ENCODE data around the gene AUTS2. TPM values are rescaled to one million over a fixed set of nuclear protein-coding genes. Genes with fewer than 3 reads are reported as not detected.

The AUTS2 gene
- total and polyA plus RNA-seq, 4 donors = 4.9 to 24.4 (median 7.0) TPM

DNA sequence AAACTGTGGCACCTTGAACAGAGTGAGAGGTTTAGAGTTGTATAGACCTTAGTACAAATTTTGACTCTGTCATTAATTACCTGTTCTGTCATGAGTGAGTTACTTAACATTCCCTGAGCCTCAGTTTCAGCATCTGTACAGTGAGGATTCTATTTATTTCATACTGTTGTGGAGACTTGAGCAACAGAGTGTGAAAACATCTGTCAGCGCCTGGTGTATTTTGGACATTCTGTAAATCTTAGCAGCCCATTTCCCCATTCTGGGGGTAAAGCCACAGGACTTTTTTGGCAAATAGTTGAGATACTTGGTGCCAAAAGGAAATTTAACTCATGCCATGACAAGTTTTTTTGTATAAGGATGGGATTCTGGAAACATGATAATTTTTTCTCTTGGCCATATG lies 94.8 kb downstream of the AUTS2 start:
- WGBS = 98% methylated on average over 1 of the region's 1 CpG

GRCh38 chr7:69696054-69696591 lies 97.8 kb downstream of the AUTS2 start:
- no peaks in the 10 kb centered on the region for H3K9me3 ChIP-seq (ENCODE audit: control insufficient read depth in 4 of 4, low read length in 3 of 4)
- no peak overlapping the region for H3K4me3 ChIP-seq (ENCODE audit: low read depth in 1 of 3, low read length in 3 of 3)
- H3K36me3 ChIP-seq (ENCODE audit: control insufficient read depth in 4 of 4, insufficient read depth in 3 of 4, low read depth in 1 of 4, low read length in 3 of 4) = no peaks in the 10 kb centered on the region
- DNase-seq (ENCODE audit: low spot score) = no peak
- H3K27me3 ChIP-seq (ENCODE audit: control insufficient read depth in 4 of 4, insufficient read depth in 4 of 4, low read length in 3 of 4) = peaks cover 0 to 8% (median 0%) of the 10 kb centered on the region in 4 donors
- peaks cover 0 to 9% (median 0%) of the 10 kb centered on the region in 4 donors for H3K4me1 ChIP-seq (ENCODE audit: control insufficient read depth in 4 of 4, insufficient read depth in 4 of 4, low read length in 3 of 4)
- WGBS = 76% methylated on average over 7 of the region's 7 CpGs
- no peak overlapping the region for H3K9ac ChIP-seq (ENCODE audit: low read depth in 1 of 2, low read length in 2 of 2)
- no peak overlapping the region for H3K27ac ChIP-seq (ENCODE audit: low read depth in 1 of 2, low read length in 2 of 2)
- TF ChIP-seq GABPA (IDR thresholded peaks at IDR 0.05 in 1 of 2, conservative IDR thresholded peaks at IDR 0.05 in 1 of 2) (no peak), JUND (IDR thresholded peaks at IDR 0.05) (no peak), FOXA2 (IDR thresholded peaks at IDR 0.05) (no peak), CTCF (IDR thresholded peaks at IDR 0.05; ENCODE audit: low read depth, low read length, missing input control) (no peak), TAF1 (conservative IDR thresholded peaks at IDR 0.05) (no peak), EGR1 (IDR thresholded peaks at IDR 0.05; ENCODE audit: low read depth in 2 of 2) (no peak), SP1 (IDR thresholded peaks at IDR 0.05) (no peak), FOXA1 (IDR thresholded peaks at IDR 0.05) (no peak)
- TF ChIP-seq, protein P1, sequence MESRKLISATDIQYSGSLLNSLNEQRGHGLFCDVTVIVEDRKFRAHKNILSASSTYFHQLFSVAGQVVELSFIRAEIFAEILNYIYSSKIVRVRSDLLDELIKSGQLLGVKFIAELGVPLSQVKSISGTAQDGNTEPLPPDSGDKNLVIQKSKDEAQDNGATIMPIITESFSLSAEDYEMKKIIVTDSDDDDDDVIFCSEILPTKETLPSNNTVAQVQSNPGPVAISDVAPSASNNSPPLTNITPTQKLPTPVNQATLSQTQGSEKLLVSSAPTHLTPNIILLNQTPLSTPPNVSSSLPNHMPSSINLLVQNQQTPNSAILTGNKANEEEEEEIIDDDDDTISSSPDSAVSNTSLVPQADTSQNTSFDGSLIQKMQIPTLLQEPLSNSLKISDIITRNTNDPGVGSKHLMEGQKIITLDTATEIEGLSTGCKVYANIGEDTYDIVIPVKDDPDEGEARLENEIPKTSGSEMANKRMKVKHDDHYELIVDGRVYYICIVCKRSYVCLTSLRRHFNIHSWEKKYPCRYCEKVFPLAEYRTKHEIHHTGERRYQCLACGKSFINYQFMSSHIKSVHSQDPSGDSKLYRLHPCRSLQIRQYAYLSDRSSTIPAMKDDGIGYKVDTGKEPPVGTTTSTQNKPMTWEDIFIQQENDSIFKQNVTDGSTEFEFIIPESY (IDR thresholded peaks at IDR 0.05) = no peak
- TF ChIP-seq, protein P2, sequence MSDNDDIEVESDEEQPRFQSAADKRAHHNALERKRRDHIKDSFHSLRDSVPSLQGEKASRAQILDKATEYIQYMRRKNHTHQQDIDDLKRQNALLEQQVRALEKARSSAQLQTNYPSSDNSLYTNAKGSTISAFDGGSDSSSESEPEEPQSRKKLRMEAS (IDR thresholded peaks at IDR 0.05) = no peak

More for the DNA sequence above, 94.8 kb downstream of the AUTS2 start:
- no peak for TF ChIP-seq GABPA (IDR thresholded peaks at IDR 0.05 in 1 of 2, conservative IDR thresholded peaks at IDR 0.05 in 1 of 2)
- TF ChIP-seq HNF4A (conservative IDR thresholded peaks at IDR 0.05) = no peak
- TF ChIP-seq YY1 (IDR thresholded peaks at IDR 0.05) = no peak
- no peak for TF ChIP-seq FOXA2 (IDR thresholded peaks at IDR 0.05)
- TF ChIP-seq RXRA (IDR thresholded peaks at IDR 0.05) = no peak
- TF ChIP-seq EGR1 (IDR thresholded peaks at IDR 0.05; ENCODE audit: low read depth in 2 of 2) = no peak
- no peak for TF ChIP-seq HNF4G (IDR thresholded peaks at IDR 0.05)
- no peak for TF ChIP-seq SP1 (IDR thresholded peaks at IDR 0.05)
- TF ChIP-seq, protein P2 (IDR thresholded peaks at IDR 0.05) = no peak
- no peak for TF ChIP-seq TAF1 (conservative IDR thresholded peaks at IDR 0.05)
- TF ChIP-seq, protein P3, sequence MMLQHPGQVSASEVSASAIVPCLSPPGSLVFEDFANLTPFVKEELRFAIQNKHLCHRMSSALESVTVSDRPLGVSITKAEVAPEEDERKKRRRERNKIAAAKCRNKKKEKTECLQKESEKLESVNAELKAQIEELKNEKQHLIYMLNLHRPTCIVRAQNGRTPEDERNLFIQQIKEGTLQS (IDR thresholded peaks at IDR 0.05) = no peak
- no peak for TF ChIP-seq RAD21 (IDR thresholded peaks at IDR 0.05)
- TF ChIP-seq, protein P1 (IDR thresholded peaks at IDR 0.05) = no peak
- TF ChIP-seq FOXA1 (IDR thresholded peaks at IDR 0.05) = no peak
- no peak for TF ChIP-seq CTCF (IDR thresholded peaks at IDR 0.05; ENCODE audit: low read depth, low read length, missing input control)
- no peak for TF ChIP-seq JUND (IDR thresholded peaks at IDR 0.05)
- no peak for TF ChIP-seq NR2F2 (IDR thresholded peaks at IDR 0.05)
- no peak for DNase-seq (ENCODE audit: low spot score)
- Histone ChIP-seq H3K4me1 (ENCODE audit: control insufficient read depth in 4 of 4, insufficient read depth in 4 of 4, low read length in 3 of 4) (peaks cover 0 to 3% (median 0%) of the 10 kb centered on the region in 4 donors), H3K4me3 (ENCODE audit: low read depth in 1 of 3, low read length in 3 of 3) (no peak overlapping the region), H3K27ac (ENCODE audit: low read depth in 1 of 2, low read length in 2 of 2) (no peak overlapping the region), H3K9me3 (ENCODE audit: control insufficient read depth in 4 of 4, low read length in 3 of 4) (no peaks in the 10 kb centered on the region), H3K9ac (ENCODE audit: low read depth in 1 of 2, low read length in 2 of 2) (no peak overlapping the region), H3K27me3 (ENCODE audit: control insufficient read depth in 4 of 4, insufficient read depth in 4 of 4, low read length in 3 of 4) (peaks cover 0 to 2% (median 0%) of the 10 kb centered on the region in 4 donors), H3K36me3 (ENCODE audit: control insufficient read depth in 4 of 4, insufficient read depth in 3 of 4, low read depth in 1 of 4, low read length in 3 of 4) (no peaks in the 10 kb centered on the region)
